Stimulated activated CD8-positive, alpha-beta memory T cell treated with anti-CD3 and anti-CD28 coated beads, Interleukin-12 subunit alpha, Interleukin-12 subunit beta, amount 100 ng/mL, for 1 hour (primary cell): Measurements from ENCODE around the gene NADSYN1.
"Not testable (repeated sequence)": the region's sequence is repeated elsewhere in the genome, so short reads cannot be mapped to it uniquely, and the experiment has no call there.

Experiments used
- DNase-seq: peaks from one replicate; pipeline ENCODE4 v3.0.0-alpha.2; 2020; ENCODE audit warnings: low read depth

The NADSYN1 gene

GRCh38 chr11:71526796-71527575 lies 74.0 kb downstream of the NADSYN1 start, which contains the start of gene KRTAP5-7:
Gene KRTAP5-7 (plus strand): TSS chr11:71527267. CDS start chr11:71527301, 34 bp downstream.
- not testable (repeated sequence) for DNase-seq

- no peak for DNase-seq
These were observed 74.7 kb downstream of the NADSYN1 start for GRCh38 chr11:71527576-71528210.

GRCh38 chr11:71530602-71531001 lies 77.6 kb downstream of the NADSYN1 start:
- no peak for DNase-seq

GRCh38 chr11:71532036-71532610 lies 79.1 kb downstream of the NADSYN1 start:
- no peak for DNase-seq

DNA sequence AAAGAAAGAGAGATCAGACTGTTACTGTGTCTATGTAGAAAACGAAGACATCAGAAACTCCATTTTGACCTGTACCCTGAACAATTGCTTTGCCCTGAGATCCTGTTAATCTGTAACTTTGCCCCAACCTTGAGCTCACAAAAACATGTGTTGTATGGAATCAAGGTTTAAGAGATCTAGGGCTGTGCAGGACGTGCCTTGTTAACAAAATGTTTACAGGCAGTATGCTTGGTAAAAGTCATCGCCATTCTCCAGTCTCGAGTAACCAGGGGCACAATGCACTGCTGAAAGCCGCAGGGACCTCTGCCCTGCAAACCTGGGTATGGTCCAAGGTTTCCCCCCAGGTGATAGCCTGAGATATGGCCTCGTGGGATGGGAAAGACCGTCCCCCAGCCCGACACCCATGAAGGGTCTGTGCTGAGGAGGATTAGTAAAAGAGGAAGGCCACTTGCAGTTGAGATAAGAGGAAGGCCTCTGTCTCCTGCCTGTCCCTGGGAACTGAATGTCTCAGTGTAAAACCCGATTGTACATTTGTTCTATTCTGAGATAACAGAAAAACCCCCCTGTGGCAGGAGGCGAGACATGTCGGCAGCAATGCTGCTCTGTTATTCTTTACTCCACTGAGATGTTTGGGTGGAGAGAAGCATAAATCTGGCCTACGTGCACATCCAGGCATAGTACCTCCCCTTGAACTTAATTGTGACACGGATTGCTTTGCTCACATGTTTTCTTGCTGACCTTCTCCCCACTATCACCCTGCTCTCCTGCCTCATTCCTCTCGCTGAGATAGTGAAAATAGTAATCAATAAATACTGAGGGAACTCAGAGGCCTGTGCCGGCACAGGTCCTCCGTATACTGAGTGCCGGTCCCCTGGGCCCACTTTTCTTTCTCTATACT lies 82.0 kb downstream of the NADSYN1 start:
- DNase-seq: not testable (repeated sequence)

DNA sequence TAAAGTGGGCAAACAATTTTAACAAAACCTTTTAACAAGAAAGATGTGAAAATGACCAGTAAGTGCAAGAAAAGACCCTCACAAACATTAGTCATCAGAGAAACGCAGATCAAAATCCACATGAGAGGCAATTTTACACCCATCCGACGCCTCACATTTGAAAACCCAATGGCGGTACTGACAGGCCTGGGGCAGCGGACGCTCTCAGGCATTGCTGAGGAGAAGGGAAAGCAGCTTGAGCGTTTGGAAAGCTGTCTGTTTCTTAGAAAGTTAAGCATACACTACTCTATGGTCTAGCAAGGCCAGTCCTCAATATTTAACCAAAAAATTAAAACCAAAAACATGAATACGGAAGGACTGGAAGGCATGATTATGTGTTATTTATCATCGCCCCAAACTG lies 82.8 kb downstream of the NADSYN1 start:
- no peak for DNase-seq

GRCh38 chr11:71537537-71537936 lies 84.5 kb downstream of the NADSYN1 start:
- no peak for DNase-seq

- DNase-seq: not testable (repeated sequence)
These were observed 85.1 kb downstream of the NADSYN1 start, which contains the start of gene KRTAP5-8 for GRCh38 chr11:71537977-71538665. Gene KRTAP5-8 (plus strand): TSS chr11:71538025. CDS start chr11:71538056, 31 bp downstream.

DNA sequence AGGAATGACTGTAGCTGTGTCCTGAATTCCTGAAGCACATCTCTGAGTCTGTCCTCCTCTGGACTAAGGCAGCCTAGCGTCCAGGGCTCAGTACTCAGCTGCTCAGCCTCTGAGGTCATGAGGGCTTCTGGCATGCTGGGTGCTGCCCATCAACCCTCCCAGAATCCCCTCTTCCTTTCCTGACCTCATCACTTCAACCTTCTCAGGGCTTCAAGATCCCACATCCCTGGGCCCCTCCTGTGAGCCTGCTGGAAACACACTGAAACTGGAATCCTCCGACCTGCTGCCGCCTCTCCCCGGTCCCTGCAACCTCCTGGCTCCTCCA lies 85.6 kb downstream of the NADSYN1 start:
- no peak for DNase-seq

DNA sequence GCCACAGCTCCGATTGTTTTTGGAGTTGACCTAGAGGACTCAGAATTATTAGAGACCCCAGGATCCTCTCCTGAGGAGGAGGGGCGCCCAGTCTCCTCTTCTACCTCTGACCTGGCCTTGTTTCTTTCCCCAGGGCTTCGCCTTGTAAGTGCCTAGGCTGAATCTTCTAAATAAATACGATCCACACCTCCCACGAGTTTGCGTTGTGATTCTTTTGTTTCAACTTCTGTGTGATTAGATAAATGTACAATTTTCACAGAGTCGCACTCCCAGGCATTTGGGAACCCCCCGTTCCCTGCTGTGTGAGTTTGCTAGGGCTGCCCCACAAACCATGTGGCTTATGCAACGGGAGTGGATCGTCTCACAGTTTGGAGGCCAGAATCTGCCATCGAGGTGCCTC lies 86.0 kb downstream of the NADSYN1 start:
- DNase-seq: no peak

- not testable (repeated sequence) for DNase-seq
These were observed 87.0 kb downstream of the NADSYN1 start for GRCh38 chr11:71539971-71540370.

GRCh38 chr11:71540521-71541304 lies 87.7 kb downstream of the NADSYN1 start:
- not testable (repeated sequence) for DNase-seq

- DNase-seq: no peak
These were observed 89.4 kb downstream of the NADSYN1 start for GRCh38 chr11:71542382-71542781.

GRCh38 chr11:71542879-71543777 lies 90.1 kb downstream of the NADSYN1 start:
- no peak for DNase-seq

DNA sequence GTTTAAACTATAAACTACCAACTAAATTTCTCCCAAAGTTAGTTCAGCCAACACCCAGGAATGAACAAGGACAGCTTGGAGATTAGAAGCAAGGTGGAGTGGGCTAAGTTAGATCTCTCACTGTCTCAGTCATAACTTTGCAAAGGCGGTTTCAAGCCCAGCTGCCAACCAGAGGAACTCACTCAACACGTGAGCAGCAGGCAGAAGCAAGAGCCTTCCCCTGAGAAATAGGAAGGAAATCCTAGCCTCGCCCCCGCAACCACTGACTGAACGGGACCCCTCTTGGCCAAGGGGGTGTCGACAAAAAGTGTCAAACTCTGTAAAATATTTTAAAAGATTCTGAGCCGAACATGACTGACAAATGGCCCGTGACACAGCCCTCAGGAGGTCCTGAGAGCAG lies 90.9 kb downstream of the NADSYN1 start:
- DNase-seq: no peak

DNA sequence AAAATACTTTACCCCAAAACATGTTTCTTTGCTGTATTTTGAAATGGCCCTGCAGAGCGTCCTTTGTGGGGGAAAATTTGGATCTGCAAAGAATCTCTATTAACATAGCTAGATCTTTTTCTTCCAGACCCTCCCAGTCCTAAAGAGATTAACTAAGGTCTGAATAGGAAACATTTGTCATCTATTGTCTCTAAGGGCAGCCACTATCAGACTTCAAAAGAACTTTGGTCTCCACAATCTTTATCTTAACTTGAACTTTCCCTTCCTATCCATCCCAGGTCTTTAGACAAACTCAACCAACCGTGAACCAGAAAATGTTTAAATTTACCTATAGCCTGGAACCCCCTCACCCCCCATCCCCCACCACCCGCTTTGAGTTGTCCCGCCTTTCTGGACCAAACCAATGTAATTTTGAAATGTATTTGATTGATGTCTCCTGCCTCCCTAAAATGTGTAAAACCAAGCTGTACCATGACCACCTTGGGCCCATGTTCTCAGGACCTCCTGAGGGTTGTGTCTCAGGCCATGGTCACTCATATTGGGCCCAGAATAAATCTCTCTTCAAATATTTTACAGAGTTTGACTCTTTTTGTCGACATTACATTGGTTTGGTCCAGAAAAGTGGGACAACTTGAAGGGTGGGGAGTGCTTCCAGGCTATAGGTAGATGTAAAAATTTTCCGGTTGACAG lies 91.7 kb downstream of the NADSYN1 start:
- DNase-seq: no peak

DNA sequence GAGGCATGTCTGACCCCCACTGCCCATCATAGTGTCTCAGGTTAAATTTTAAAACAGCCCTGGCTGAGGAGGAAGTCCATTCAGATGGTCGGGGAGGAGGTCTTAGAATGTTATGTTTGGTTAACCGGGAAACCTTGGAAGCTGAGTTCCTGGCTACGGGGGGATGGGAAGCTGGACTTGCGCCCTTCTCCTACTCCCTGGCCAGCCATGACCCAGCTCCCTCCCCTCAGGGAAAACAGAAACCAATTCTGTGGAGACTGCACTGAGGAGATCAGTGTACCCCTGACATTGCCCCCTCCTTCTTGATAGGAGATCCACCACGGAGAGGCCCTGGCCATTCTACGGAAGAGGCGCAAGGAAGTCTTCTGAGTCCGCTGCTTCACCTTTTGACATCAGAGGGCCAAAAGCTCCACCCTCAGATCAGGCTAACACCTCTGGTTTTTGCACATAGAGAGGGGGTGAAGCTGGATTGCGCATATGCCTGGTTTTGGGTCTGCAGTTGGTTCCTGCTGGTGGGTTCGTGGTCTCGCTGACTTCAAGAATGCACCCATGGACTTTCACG lies 92.5 kb downstream of the NADSYN1 start:
- DNase-seq: no peak

DNA sequence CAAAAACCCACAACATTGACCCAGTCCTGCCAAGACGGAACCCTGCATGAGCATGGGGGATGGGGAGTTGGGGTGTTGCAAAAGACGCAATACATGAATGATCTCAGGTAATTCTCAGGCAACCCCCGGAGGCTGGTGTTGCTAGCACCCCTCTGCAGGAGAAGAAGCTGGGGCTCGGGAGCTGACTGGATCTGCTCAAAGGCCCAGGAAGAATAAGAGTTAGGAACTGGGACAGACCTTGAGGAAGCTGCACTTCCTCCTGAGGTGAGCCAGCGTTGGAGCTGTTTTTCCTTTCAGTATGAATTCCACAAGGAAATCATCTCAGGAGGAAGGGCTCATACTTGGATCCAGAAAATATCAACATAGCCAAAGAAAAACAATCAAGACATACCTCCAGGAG lies 95.1 kb downstream of the NADSYN1 start, which contains the start of gene KRTAP5-9:
TSS of gene KRTAP5-9 (plus strand) at position 301 of the 400 bp plus-strand sequence. CDS start 238 bp downstream, outside the sequence.
- DNase-seq: no peak
